Naive thymus-derived CD4-positive, alpha-beta T cell (primary cell): ENCODE data around the gene COL21A1. TPM values are rescaled to one million over a fixed set of nuclear protein-coding genes. Genes with fewer than 3 reads are reported as not detected.

ENCODE experiments used
- ATAC-seq: fragments of 150-1000 bp; cut with Tn5 transposase; 2 replicates; pipeline ENCODE4 v1.10.0; 2021; ENCODE audit warnings: mild to moderate bottlenecking, moderate library complexity
- CTCF ChIA-PET: fragments of 350-600 bp; sonication (Branson Sonifier 250); formaldehyde crosslinking; loops from one replicate; lab custom pipeline; 2021; ENCODE audit warnings: antibody characterized with exemption; lab: Charles Lee
- POLR2A ChIA-PET: fragments of 350-600 bp; sonication (Branson Sonifier 250); formaldehyde crosslinking; loops from one replicate; lab custom pipeline; 2021; ENCODE audit warnings: antibody characterized with exemption, inconsistent platforms; lab: Charles Lee
- DNase-seq, 9 donors: peaks; one replicate each; pipeline versions ENCODE4 v3.0.0 to v3.0.0-alpha.2; 2020 to 2022; ENCODE audit warnings: mixed read lengths in 1 of 9
- H3K27ac ChIP-seq: one replicate; pipeline ENCODE4 v1.7.0; 2013; ENCODE audit warnings: mild to moderate bottlenecking, low read depth, low read length, moderate library complexity
- H3K27me3 ChIP-seq, 2 donors: one replicate each; pipeline ENCODE4 v1.7.0; 2013; ENCODE audit warnings: low read length in 2 of 2, mild to moderate bottlenecking in 2 of 2, moderate library complexity in 2 of 2; ENCODE audit not compliant: control insufficient read depth in 2 of 2, insufficient read depth in 2 of 2
- H3K36me3 ChIP-seq, 3 experiments: 1 replicate in 2 of 3; 2 replicates in 1 of 3; pipeline ENCODE4 v1.7.0; 2013; ENCODE audit warnings: low read length in 3 of 3, mild to moderate bottlenecking in 3 of 3, moderate library complexity in 1 of 3; ENCODE audit not compliant: insufficient read depth in 3 of 3, control insufficient read depth in 2 of 3
- H3K4me1 ChIP-seq, 2 donors: one replicate each; pipeline ENCODE4 v1.7.0; 2013; ENCODE audit warnings: low read length in 2 of 2, mild to moderate bottlenecking in 2 of 2, moderate library complexity in 1 of 2; ENCODE audit not compliant: control insufficient read depth in 2 of 2, insufficient read depth in 2 of 2
- H3K4me3 ChIP-seq: 2 replicates; pipeline ENCODE4 v1.7.0; 2013; ENCODE audit warnings: mild to moderate bottlenecking, low read length
- H3K9me3 ChIP-seq, 3 experiments: 1 replicate in 2 of 3; 2 replicates in 1 of 3; pipeline ENCODE4 v1.7.0; 2013; ENCODE audit warnings: low read length in 3 of 3; ENCODE audit not compliant: control insufficient read depth in 2 of 3
- H3K27ac Mint-ChIP-seq, 9 donors: one replicate each; pipeline ENCODE4 v1.8.0; 2020 to 2022; ENCODE audit warnings: mixed read lengths in 9 of 9, mild to moderate bottlenecking in 8 of 9, moderate library complexity in 5 of 9, inconsistent platforms in 2 of 9
- H3K27me3 Mint-ChIP-seq, 5 donors: one replicate each; pipeline ENCODE4 v1.8.0; 2021 to 2022; ENCODE audit warnings: mixed read lengths in 5 of 5, mild to moderate bottlenecking in 1 of 5
- H3K36me3 Mint-ChIP-seq, 5 donors: one replicate each; pipeline ENCODE4 v1.8.0; 2020 to 2022; ENCODE audit warnings: mixed read lengths in 5 of 5, mild to moderate bottlenecking in 3 of 5, inconsistent platforms in 1 of 5
- H3K4me1 Mint-ChIP-seq, 7 donors: one replicate each; pipeline ENCODE4 v1.8.0; 2020 to 2022; ENCODE audit warnings: mixed read lengths in 7 of 7, mild to moderate bottlenecking in 3 of 7, inconsistent platforms in 1 of 7
- H3K4me3 Mint-ChIP-seq, 10 donors: one replicate each; pipeline ENCODE4 v1.8.0; 2020 to 2022; ENCODE audit warnings: mild to moderate bottlenecking in 10 of 10, mixed read lengths in 10 of 10, moderate library complexity in 6 of 10, inconsistent platforms in 2 of 10
- H3K9me3 Mint-ChIP-seq, 11 donors: one replicate each; pipeline ENCODE4 v1.8.0; 2020 to 2022; ENCODE audit warnings: mixed read lengths in 11 of 11, mild to moderate bottlenecking in 4 of 11, inconsistent platforms in 1 of 11, moderate library complexity in 1 of 11
- intact Hi-C, 2 donors: fragments of 100-400 bp; cut with micrococcal nuclease; formaldehyde crosslinking; loops; one replicate each; pipeline ENCODE4 v1.15.1; 2023
- polyA plus RNA-seq, 2 donors: library from polyadenylated mRNA; unstranded; fragments of 300-500 nt; fragmentation: Illumina TruSeq; gene quantifications; one replicate each; pipeline ENCODE4 v1.2.3, GENCODE V29; 2021
- total RNA-seq, 6 experiments: library from RNA in 5 of 6; stranded (reverse) in 5 of 6; gene quantifications; 1 replicate in 5 of 6; 2 replicates in 1 of 6; pipeline ENCODE4 v1.2.3 and lab custom pipeline; 2021 to 2026

COL21A1 gene
- total and polyA plus RNA-seq, 7 experiments from 2014 or later, result not detected

GRCh38 chr6:56172144-56172543 lies 75.2 kb downstream of the COL21A1 start:
- intact Hi-C loops, result no loop called here
- H3K4me3 Mint-ChIP-seq, result no peak overlapping the region
- no peak overlapping the region for H3K4me3 ChIP-seq
- peaks cover 10 to 55% (median 27%) of the 10 kb centered on the region in 11 donors for H3K9me3 Mint-ChIP-seq
- H3K9me3 ChIP-seq, result peaks cover 0 to 12% (median 0%) of the 10 kb centered on the region in 3 experiments
- ATAC-seq (no peak), DNase-seq (no peak)
- no peaks in the 10 kb centered on the region for H3K4me1 Mint-ChIP-seq
- H3K36me3 Mint-ChIP-seq, result peaks cover 0 to 5% (median 0%) of the 10 kb centered on the region in 5 donors
- H3K27me3 Mint-ChIP-seq, result no peaks in the 10 kb centered on the region
- no peaks in the 10 kb centered on the region for H3K4me1 ChIP-seq
- ChIA-PET POLR2A (no interaction called here), CTCF (no interaction called here)
- no peak overlapping the region for H3K27ac Mint-ChIP-seq
- no peaks in the 10 kb centered on the region for H3K36me3 ChIP-seq
- H3K27ac ChIP-seq, result no peak overlapping the region
- no peaks in the 10 kb centered on the region for H3K27me3 ChIP-seq

GRCh38 chr6:56169366-56169765 lies 78.0 kb downstream of the COL21A1 start:
- H3K9me3 ChIP-seq, result peaks cover 0 to 12% (median 0%) of the 10 kb centered on the region in 3 experiments
- intact Hi-C loops, result no loop called here
- H3K4me1 Mint-ChIP-seq, result no peaks in the 10 kb centered on the region
- H3K9me3 Mint-ChIP-seq, result peaks cover 7 to 35% (median 19%) of the 10 kb centered on the region in 11 donors
- ChIA-PET POLR2A (no interaction called here), CTCF (no interaction called here)
- DNase-seq, result no peak
- no peak overlapping the region for H3K4me3 Mint-ChIP-seq
- no peak overlapping the region for H3K4me3 ChIP-seq
- no peaks in the 10 kb centered on the region for H3K4me1 ChIP-seq
- no peaks in the 10 kb centered on the region for H3K36me3 ChIP-seq
- H3K27me3 ChIP-seq, result no peaks in the 10 kb centered on the region
- H3K36me3 Mint-ChIP-seq, result peaks cover 0 to 5% (median 0%) of the 10 kb centered on the region in 5 donors
- ATAC-seq, result no peak
- H3K27ac ChIP-seq, result no peak overlapping the region
- no peak overlapping the region for H3K27ac Mint-ChIP-seq
- no peaks in the 10 kb centered on the region for H3K27me3 Mint-ChIP-seq

GRCh38 chr6:56168596-56168995 lies 78.8 kb downstream of the COL21A1 start:
- H3K36me3 Mint-ChIP-seq, result peaks cover 0 to 5% (median 0%) of the 10 kb centered on the region in 5 donors

GRCh38 chr6:56162081-56162480 lies 85.3 kb downstream of the COL21A1 start:
- Mint-ChIP-seq H3K4me1 (no peaks in the 10 kb centered on the region), H3K9me3 (peaks cover 0 to 12% (median 0%) of the 10 kb centered on the region in 11 donors), H3K27ac (no peak overlapping the region), H3K27me3 (no peaks in the 10 kb centered on the region), H3K4me3 (no peak overlapping the region), H3K36me3 (no peaks in the 10 kb centered on the region)
- intact Hi-C loops, result no loop called here
- CTCF ChIA-PET, result no interaction called here
- Histone ChIP-seq H3K4me1 (no peaks in the 10 kb centered on the region), H3K27me3 (no peaks in the 10 kb centered on the region), H3K36me3 (no peaks in the 10 kb centered on the region), H3K27ac (no peak overlapping the region), H3K9me3 (no peaks in the 10 kb centered on the region), H3K4me3 (no peak overlapping the region)
- DNase-seq (no peak), ATAC-seq (no peak)
- POLR2A ChIA-PET, result no interaction called here

More at GRCh38 chr6:56168596-56168995, 78.8 kb downstream of the COL21A1 start:
- DNase-seq, result no peak
- H3K4me1 Mint-ChIP-seq, result no peaks in the 10 kb centered on the region
- Histone ChIP-seq H3K36me3 (no peaks in the 10 kb centered on the region), H3K4me1 (no peaks in the 10 kb centered on the region), H3K9me3 (peaks cover 0 to 12% (median 0%) of the 10 kb centered on the region in 3 experiments), H3K27ac (no peak overlapping the region), H3K27me3 (no peaks in the 10 kb centered on the region), H3K4me3 (no peak overlapping the region)
- intact Hi-C loops, result no loop called here
- no peak overlapping the region for H3K27ac Mint-ChIP-seq
- no peak for ATAC-seq
- ChIA-PET POLR2A (no interaction called here), CTCF (no interaction called here)
- no peak overlapping the region for H3K4me3 Mint-ChIP-seq
- peaks cover 6 to 28% (median 15%) of the 10 kb centered on the region in 11 donors for H3K9me3 Mint-ChIP-seq
- no peaks in the 10 kb centered on the region for H3K27me3 Mint-ChIP-seq

GRCh38 chr6:56160489-56160888 lies 86.9 kb downstream of the COL21A1 start:
- H3K27me3 ChIP-seq, result no peaks in the 10 kb centered on the region
- Mint-ChIP-seq H3K9me3 (peaks cover 0 to 13% (median 4%) of the 10 kb centered on the region in 11 donors), H3K27ac (no peak overlapping the region), H3K4me3 (no peak overlapping the region), H3K4me1 (no peaks in the 10 kb centered on the region), H3K36me3 (no peaks in the 10 kb centered on the region), H3K27me3 (no peaks in the 10 kb centered on the region)
- no peaks in the 10 kb centered on the region for H3K9me3 ChIP-seq
- ATAC-seq (no peak), DNase-seq (no peak)
- intact Hi-C loops, result no loop called here
- ChIA-PET POLR2A (interaction anchor here (0.7 kb wide), 1 partner anchor 10 kb away, joined by 3 read pairs; no protein-coding TSS in a partner anchor), CTCF (no interaction called here)
- no peak overlapping the region for H3K4me3 ChIP-seq
- H3K36me3 ChIP-seq, result no peaks in the 10 kb centered on the region
- H3K4me1 ChIP-seq, result no peaks in the 10 kb centered on the region
- H3K27ac ChIP-seq, result no peak overlapping the region

- Mint-ChIP-seq H3K27ac (no peak overlapping the region), H3K4me1 (no peaks in the 10 kb centered on the region), H3K4me3 (no peak overlapping the region), H3K36me3 (peaks cover 0 to 5% (median 0%) of the 10 kb centered on the region in 5 donors), H3K9me3 (peaks cover 3 to 32% (median 13%) of the 10 kb centered on the region in 11 donors), H3K27me3 (no peaks in the 10 kb centered on the region)
- no peak for DNase-seq
- Histone ChIP-seq H3K4me3 (no peak overlapping the region), H3K36me3 (no peaks in the 10 kb centered on the region), H3K4me1 (no peaks in the 10 kb centered on the region), H3K9me3 (no peaks in the 10 kb centered on the region), H3K27ac (no peak overlapping the region), H3K27me3 (no peaks in the 10 kb centered on the region)
- ATAC-seq, result no peak
- ChIA-PET POLR2A (no interaction called here), CTCF (no interaction called here)
- intact Hi-C loops, result no loop called here
Measured at GRCh38 chr6:56158571-56158970, 88.8 kb downstream of the COL21A1 start.

GRCh38 chr6:56156643-56157042 lies 90.7 kb downstream of the COL21A1 start:
- H3K4me3 Mint-ChIP-seq, result no peak overlapping the region
- CTCF ChIA-PET, result no interaction called here
- ATAC-seq (no peak), DNase-seq (no peak)
- peak overlapping the region in 1 of 9 donors; percentile 8 for H3K27ac Mint-ChIP-seq
- Histone ChIP-seq H3K4me1 (no peaks in the 10 kb centered on the region), H3K27ac (no peak overlapping the region), H3K4me3 (no peak overlapping the region), H3K9me3 (no peaks in the 10 kb centered on the region), H3K36me3 (no peaks in the 10 kb centered on the region), H3K27me3 (no peaks in the 10 kb centered on the region)
- peaks cover 3 to 44% (median 19%) of the 10 kb centered on the region in 11 donors for H3K9me3 Mint-ChIP-seq
- intact Hi-C loops, result no loop called here
- H3K36me3 Mint-ChIP-seq, result peaks cover 0 to 5% (median 0%) of the 10 kb centered on the region in 5 donors
- POLR2A ChIA-PET, result no interaction called here
- no peaks in the 10 kb centered on the region for H3K4me1 Mint-ChIP-seq
- H3K27me3 Mint-ChIP-seq, result no peaks in the 10 kb centered on the region
